HCT116 (cell line): Measurements from ENCODE around the gene JDP2. TPM values are rescaled to one million over a fixed set of nuclear protein-coding genes. Genes with fewer than 3 reads are reported as not detected.

Source experiments
- ATAC-seq: fragments of 200-7000 bp; cut with Tn5 transposase; 2 replicates; pipeline ENCODE4 v1.9.1; 2020; ENCODE audit warnings: mild to moderate bottlenecking, moderate library complexity
- BruUV-seq: library from RNA; stranded (reverse); fragments of 400-500 nt; replicated peaks from 2 replicates; lab custom pipeline; 2021; lab: Mats Ljungman, UMichigan
- CTCF ChIA-PET: fragments of 300-600 bp; sonication (Branson Sonifier 250); formaldehyde crosslinking; loops from one replicate; lab custom pipeline; 2021; ENCODE audit warnings: antibody characterized with exemption; lab: Charles Lee
- POLR2A ChIA-PET: fragments of 300-600, 350-600 bp; sonication (Branson Sonifier 250); formaldehyde crosslinking; loops from one replicate; lab custom pipeline; 2021; ENCODE audit warnings: antibody characterized with exemption; lab: Charles Lee
- RAD21 ChIA-PET, 2 experiments: fragments of 300-600 bp; sonication (Branson Sonifier 250); formaldehyde crosslinking; loops; one replicate each; lab custom pipeline; 2023; ENCODE audit warnings: low total read pairs in 2 of 2; ENCODE audit not compliant: uncharacterized antibody in 2 of 2, unreplicated experiment in 2 of 2, low non-redundant PET in 1 of 2; lab: Charles Lee
- DNase-seq: peaks from one replicate; pipeline ENCODE4 v3.0.0-alpha.2; 2010; ENCODE audit warnings: low read depth, low spot score
- H2AFZ ChIP-seq: fragments of 200-600 bp; shearing (Covaris generic), sonication (generic); 2 replicates; pipeline ENCODE4 v1.6.1; 2017; ENCODE audit warnings: low read depth, mixed run types, mixed read lengths, antibody characterized with exemption, low read length; ENCODE audit not compliant: poor library complexity, severe bottlenecking
- H3K27ac ChIP-seq: 2 replicates; pipeline ENCODE4 v1.5.1; 2012; ENCODE audit warnings: low read depth, low read length
- H3K27me3 ChIP-seq: fragments of 200-600 bp; sonication (generic); 2 replicates; pipeline ENCODE4 v1.6.1; 2016; ENCODE audit warnings: mixed run types, low read length, mixed read lengths; ENCODE audit not compliant: insufficient read depth
- H3K36me3 ChIP-seq, 2 experiments: fragments of 200-500 bp in 1 of 2; fragments of 200-600 bp in 1 of 2; sonication (Bioruptor generic) in 1 of 2; sonication (generic) in 1 of 2; 2 replicates each; pipeline versions ENCODE4 v1.5.1 to v1.6.1; 2014 to 2016; ENCODE audit warnings: low read length in 2 of 2, inconsistent platforms in 1 of 2, mixed read lengths in 1 of 2, mixed run types in 1 of 2; ENCODE audit not compliant: insufficient read depth in 2 of 2, control insufficient read depth in 1 of 2
- H3K4me1 ChIP-seq, 2 experiments: fragments of 200-600 bp in 1 of 2; sonication (generic) in 1 of 2; 2 replicates each; pipeline versions ENCODE4 v1.5.1 to v1.6.1; 2012 to 2017; ENCODE audit warnings: low read length in 2 of 2, inconsistent platforms in 1 of 2, mild to moderate bottlenecking in 1 of 2, mixed read lengths in 1 of 2, mixed run types in 1 of 2, moderate library complexity in 1 of 2; ENCODE audit not compliant: insufficient read depth in 2 of 2, control insufficient read depth in 1 of 2
- H3K4me2 ChIP-seq: fragments of 200-600 bp; sonication (generic); 2 replicates; pipeline ENCODE4 v1.6.1; 2017; ENCODE audit warnings: mixed run types, low read length, mixed read lengths
- H3K4me3 ChIP-seq, 2 experiments: fragments of 200-600 bp in 1 of 2; sonication (generic) in 1 of 2; replicated peaks in 1 of 2; 2 replicates each; pipeline ENCODE4 v1.5.1; 2011 to 2016; ENCODE audit warnings: low read length in 2 of 2, control low read depth in 1 of 2, low read depth in 1 of 2, mild to moderate bottlenecking in 1 of 2, mixed read lengths in 1 of 2, mixed run types in 1 of 2
- H3K79me2 ChIP-seq: fragments of 200-600 bp; sonication (generic); 2 replicates; pipeline ENCODE4 v1.6.1; 2017; ENCODE audit warnings: mild to moderate bottlenecking, mixed run types, low read length, moderate library complexity, mixed read lengths; ENCODE audit not compliant: insufficient read depth
- H3K9ac ChIP-seq: fragments of 200-600 bp; sonication (generic); 2 replicates; pipeline ENCODE4 v1.6.1; 2016; ENCODE audit warnings: low read length, mixed read lengths
- H3K9me2 ChIP-seq: fragments of 200-600 bp; sonication (generic), shearing (Covaris generic); 2 replicates; pipeline ENCODE4 v1.6.1; 2017; ENCODE audit warnings: mixed run types, mild to moderate bottlenecking, moderate library complexity; ENCODE audit not compliant: insufficient read depth
- H3K9me3 ChIP-seq, 2 experiments: fragments of 200-500 bp in 1 of 2; fragments of 200-600 bp in 1 of 2; sonication (Bioruptor generic) in 1 of 2; sonication (generic) in 1 of 2; 2 replicates each; pipeline ENCODE4 v1.6.1; 2014 to 2017; ENCODE audit warnings: low read length in 2 of 2, mixed read lengths in 2 of 2, inconsistent platforms in 1 of 2, low read depth in 1 of 2, mild to moderate bottlenecking in 1 of 2, mixed run types in 1 of 2, moderate library complexity in 1 of 2; ENCODE audit not compliant: control insufficient read depth in 1 of 2, insufficient read depth in 1 of 2
- H4K20me1 ChIP-seq: fragments of 200-600 bp; sonication (generic), shearing (Covaris generic); 2 replicates; pipeline ENCODE4 v1.6.1; 2017; ENCODE audit warnings: mixed run types, mild to moderate bottlenecking, moderate library complexity; ENCODE audit not compliant: insufficient read depth
- CTCF ChIP-seq, 3 experiments: fragments of 200-600 bp in 1 of 3; sonication (generic) in 1 of 3; IDR thresholded peaks in 2 of 3; conservative IDR thresholded peaks in 1 of 3; 2 replicates each; pipeline ENCODE4 v1.5.1; 2012 to 2017; ENCODE audit warnings: low read depth in 2 of 3, low read length in 2 of 3, antibody characterized with exemption in 1 of 3, borderline replicate concordance in 1 of 3, control low read depth in 1 of 3, mild to moderate bottlenecking in 1 of 3, mixed read lengths in 1 of 3, mixed run types in 1 of 3, moderate library complexity in 1 of 3; ENCODE audit not compliant: insufficient read depth in 1 of 3
- EGR1 ChIP-seq: IDR thresholded peaks from 2 replicates; pipeline ENCODE4 v1.6.1; 2012; ENCODE audit warnings: low read depth
- EZH2 ChIP-seq: fragments of 200-600 bp; sonication (generic); IDR thresholded peaks from 2 replicates; pipeline ENCODE4 v1.6.1; 2017; ENCODE audit warnings: antibody characterized with exemption, mixed run types
- POLR2AphosphoS5 ChIP-seq: IDR thresholded peaks from 2 replicates; pipeline ENCODE4 v1.6.1; 2011; ENCODE audit warnings: mild to moderate bottlenecking, low read depth, low read length, moderate library complexity
- RAD21 ChIP-seq: IDR thresholded peaks from 2 replicates; pipeline ENCODE4 v1.6.1; 2012; ENCODE audit warnings: low read depth, mild to moderate bottlenecking
- REST ChIP-seq: IDR thresholded peaks from 2 replicates; pipeline ENCODE4 v1.6.1; 2012; ENCODE audit warnings: low read depth
- SIN3A ChIP-seq: IDR thresholded peaks from 2 replicates; pipeline ENCODE4 v1.6.1; 2012; ENCODE audit warnings: low read depth
- SP1 ChIP-seq: IDR thresholded peaks from 2 replicates; pipeline ENCODE4 v1.6.1; 2012; ENCODE audit warnings: low read depth
- YY1 ChIP-seq: IDR thresholded peaks from 2 replicates; pipeline ENCODE4 v1.6.1; 2011; ENCODE audit warnings: low read length, low read depth, moderate library complexity, mild to moderate bottlenecking; ENCODE audit not compliant: insufficient replicate concordance; ENCODE audit errors: extremely low read depth
- ZFX ChIP-seq: fragments of 450-650 bp; IDR thresholded peaks from 2 replicates; pipeline ENCODE4 v1.6.1; 2017
- intact Hi-C: fragments of 100-400 bp; cut with micrococcal nuclease; formaldehyde crosslinking; loops from 2 replicates; pipeline ENCODE4 v1.10.0; 2022
- total RNA-seq: library from RNA; stranded (reverse); gene quantifications from one replicate; pipeline ENCODE4 v1.2.1, GENCODE V29; 2021; ENCODE audit not compliant: unreplicated experiment

JDP2 gene
- total RNA-seq, 1 experiment from 2014 or later, result 25.4 TPM

DNA sequence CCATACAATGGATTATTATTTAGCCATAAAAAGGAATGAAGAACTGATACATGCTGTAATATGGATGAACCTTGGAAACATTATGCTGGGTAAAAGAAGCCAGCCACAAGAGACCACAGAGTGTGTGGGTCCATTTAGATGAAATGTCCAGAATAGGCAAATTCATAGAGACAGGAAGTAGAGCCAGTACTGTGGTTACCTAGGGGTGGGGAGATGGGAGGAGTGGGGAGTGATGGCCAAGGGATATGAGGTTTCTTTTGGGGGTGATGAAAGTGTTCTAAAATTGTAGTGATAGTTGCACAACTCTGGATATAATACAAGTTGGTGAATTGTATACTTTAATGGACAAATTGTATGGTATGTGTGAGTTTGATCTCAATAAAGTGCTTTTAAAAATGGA, 18.6 kb downstream of the JDP2 start:
- DNase-seq, result no peak
- RAD21 ChIA-PET, result no interaction called here
- H3K79me2 ChIP-seq, result no peaks in the 10 kb centered on the region

More for the DNA sequence above, 18.6 kb downstream of the JDP2 start:
- Histone ChIP-seq H3K27ac (no peak overlapping the region), H3K4me1 (peaks cover 0 to 18% of the 10 kb centered on the region in 2 experiments; a peak in 2 of 4 replicates), H3K4me2 (no peak overlapping the region), H3K9me3 (no peaks in the 10 kb centered on the region), H3K9ac (no peak overlapping the region), H3K27me3 (no peaks in the 10 kb centered on the region), H3K4me3 (no peak overlapping the region), H3K9me2 (no peaks in the 10 kb centered on the region), H4K20me1 (no peaks in the 10 kb centered on the region)
- POLR2A ChIA-PET, result no interaction called here
- TF ChIP-seq CTCF (IDR thresholded peaks at IDR 0.05 in 2 of 3, conservative IDR thresholded peaks at IDR 0.05 in 1 of 3; ENCODE audit: borderline replicate concordance in 1 of 3, insufficient read depth in 1 of 3, low read depth in 2 of 3, low read length in 2 of 3), result no peak
- TF ChIP-seq SP1, result no peak
- TF ChIP-seq RAD21, result no peak
- TF ChIP-seq EGR1, result no peak
- no peak for TF ChIP-seq REST
- TF ChIP-seq EZH2, result no peak
- TF ChIP-seq YY1, result no peak
- TF ChIP-seq ZFX, result no peak
- TF ChIP-seq POLR2AphosphoS5, result no peak
- TF ChIP-seq SIN3A, result no peak
- TF ChIP-seq, all 23 proteins: peak for 0
- Histone ChIP-seq H3K36me3 (no peaks in the 10 kb centered on the region), H2AFZ (no peak overlapping the region)
- CTCF ChIA-PET, result no interaction called here
- no TSS peak for BruUV-seq
- no peak for ATAC-seq
- intact Hi-C loops, result no loop called here
